ENCODE results near the gene ATXN1.

DNA sequence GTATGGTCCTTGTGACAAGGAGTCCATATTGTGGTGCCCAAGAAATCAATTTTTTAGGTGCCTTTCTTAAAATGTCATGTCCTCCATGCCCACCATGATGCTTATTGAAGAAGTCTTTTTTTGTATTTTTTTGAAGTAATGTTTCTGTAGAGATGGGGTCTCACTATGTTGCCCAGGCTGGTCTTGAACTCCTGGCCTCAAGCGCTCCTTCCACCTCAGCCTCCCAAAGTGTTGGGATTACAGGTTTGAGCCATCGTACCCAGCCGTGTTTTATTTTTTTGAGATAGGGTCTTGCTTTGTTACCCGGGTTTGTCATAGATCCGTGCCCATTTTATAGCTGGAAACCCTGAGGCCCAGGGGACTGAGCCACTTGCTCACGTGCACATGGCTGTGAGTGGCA, 238.3 kb downstream of the ATXN1 start:
- TF ChIP-seq, protein P1, sequence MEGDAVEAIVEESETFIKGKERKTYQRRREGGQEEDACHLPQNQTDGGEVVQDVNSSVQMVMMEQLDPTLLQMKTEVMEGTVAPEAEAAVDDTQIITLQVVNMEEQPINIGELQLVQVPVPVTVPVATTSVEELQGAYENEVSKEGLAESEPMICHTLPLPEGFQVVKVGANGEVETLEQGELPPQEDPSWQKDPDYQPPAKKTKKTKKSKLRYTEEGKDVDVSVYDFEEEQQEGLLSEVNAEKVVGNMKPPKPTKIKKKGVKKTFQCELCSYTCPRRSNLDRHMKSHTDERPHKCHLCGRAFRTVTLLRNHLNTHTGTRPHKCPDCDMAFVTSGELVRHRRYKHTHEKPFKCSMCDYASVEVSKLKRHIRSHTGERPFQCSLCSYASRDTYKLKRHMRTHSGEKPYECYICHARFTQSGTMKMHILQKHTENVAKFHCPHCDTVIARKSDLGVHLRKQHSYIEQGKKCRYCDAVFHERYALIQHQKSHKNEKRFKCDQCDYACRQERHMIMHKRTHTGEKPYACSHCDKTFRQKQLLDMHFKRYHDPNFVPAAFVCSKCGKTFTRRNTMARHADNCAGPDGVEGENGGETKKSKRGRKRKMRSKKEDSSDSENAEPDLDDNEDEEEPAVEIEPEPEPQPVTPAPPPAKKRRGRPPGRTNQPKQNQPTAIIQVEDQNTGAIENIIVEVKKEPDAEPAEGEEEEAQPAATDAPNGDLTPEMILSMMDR (IDR thresholded peaks at IDR 0.05; ENCODE audit: insufficient read depth, low read length) = no peak
- no peak for TF ChIP-seq POLR2AphosphoS5 (IDR thresholded peaks at IDR 0.05; ENCODE audit: low read depth)
- no peak for TF ChIP-seq SPI1 (IDR thresholded peaks at IDR 0.05; ENCODE audit: borderline replicate concordance, low read depth)
- no peak for TF ChIP-seq GABPA (IDR thresholded peaks at IDR 0.05; ENCODE audit: low read depth)
- TF ChIP-seq, protein P2, sequence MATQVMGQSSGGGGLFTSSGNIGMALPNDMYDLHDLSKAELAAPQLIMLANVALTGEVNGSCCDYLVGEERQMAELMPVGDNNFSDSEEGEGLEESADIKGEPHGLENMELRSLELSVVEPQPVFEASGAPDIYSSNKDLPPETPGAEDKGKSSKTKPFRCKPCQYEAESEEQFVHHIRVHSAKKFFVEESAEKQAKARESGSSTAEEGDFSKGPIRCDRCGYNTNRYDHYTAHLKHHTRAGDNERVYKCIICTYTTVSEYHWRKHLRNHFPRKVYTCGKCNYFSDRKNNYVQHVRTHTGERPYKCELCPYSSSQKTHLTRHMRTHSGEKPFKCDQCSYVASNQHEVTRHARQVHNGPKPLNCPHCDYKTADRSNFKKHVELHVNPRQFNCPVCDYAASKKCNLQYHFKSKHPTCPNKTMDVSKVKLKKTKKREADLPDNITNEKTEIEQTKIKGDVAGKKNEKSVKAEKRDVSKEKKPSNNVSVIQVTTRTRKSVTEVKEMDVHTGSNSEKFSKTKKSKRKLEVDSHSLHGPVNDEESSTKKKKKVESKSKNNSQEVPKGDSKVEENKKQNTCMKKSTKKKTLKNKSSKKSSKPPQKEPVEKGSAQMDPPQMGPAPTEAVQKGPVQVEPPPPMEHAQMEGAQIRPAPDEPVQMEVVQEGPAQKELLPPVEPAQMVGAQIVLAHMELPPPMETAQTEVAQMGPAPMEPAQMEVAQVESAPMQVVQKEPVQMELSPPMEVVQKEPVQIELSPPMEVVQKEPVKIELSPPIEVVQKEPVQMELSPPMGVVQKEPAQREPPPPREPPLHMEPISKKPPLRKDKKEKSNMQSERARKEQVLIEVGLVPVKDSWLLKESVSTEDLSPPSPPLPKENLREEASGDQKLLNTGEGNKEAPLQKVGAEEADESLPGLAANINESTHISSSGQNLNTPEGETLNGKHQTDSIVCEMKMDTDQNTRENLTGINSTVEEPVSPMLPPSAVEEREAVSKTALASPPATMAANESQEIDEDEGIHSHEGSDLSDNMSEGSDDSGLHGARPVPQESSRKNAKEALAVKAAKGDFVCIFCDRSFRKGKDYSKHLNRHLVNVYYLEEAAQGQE (IDR thresholded peaks at IDR 0.05; ENCODE audit: insufficient replicate concordance, low read depth) = no peak

Data from HL-60 (cell line).